ENCODE data around the gene IL36B. TPM values are rescaled to one million over a fixed set of nuclear protein-coding genes. Genes with fewer than 3 reads are reported as not detected.
"Not testable (repeated sequence)": the region's sequence is repeated elsewhere in the genome, so short reads cannot be mapped to it uniquely, and the experiment has no call there.

IL36B gene
- not detected in 2 replicates for total RNA-seq
- polyA plus RNA-seq, result not detected in 2 replicates

DNA sequence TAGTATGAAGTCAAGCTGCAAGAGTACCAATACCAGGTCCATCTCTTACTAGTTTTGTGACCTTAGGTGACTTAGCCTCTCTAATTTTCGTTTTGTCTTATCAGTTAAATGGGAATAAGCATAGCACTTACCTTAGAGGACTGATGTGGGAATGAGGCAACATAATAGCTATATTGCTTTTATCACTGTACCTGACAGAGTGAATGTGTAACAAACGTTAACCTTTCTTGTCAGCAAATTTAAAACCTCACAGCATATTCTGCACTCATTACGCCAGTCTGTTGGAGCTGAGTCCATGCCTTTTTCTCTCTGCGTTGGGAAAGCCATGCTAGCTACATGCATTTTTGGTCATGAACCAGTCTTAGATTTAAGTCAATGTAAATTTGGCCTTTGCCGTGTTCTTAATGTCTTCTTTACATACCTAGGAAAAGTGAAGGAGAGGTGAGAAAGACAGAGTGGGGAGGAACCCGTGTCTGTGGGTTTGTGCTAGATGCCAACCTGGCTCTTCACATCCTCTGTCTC, at the start of gene IL36B:
IL36B (minus strand) TSS at position 472 of the 522 bp plus-strand sequence.
- whole genome bisulfite sequencing (ENCODE audit: low lambda C conversion rate, missing lambda C conversion rate), result 72% methylated on average over 6 of the region's 6 CpGs
- no peak for TF ChIP-seq EZH2phosphoT487 (IDR thresholded peaks at IDR 0.05; ENCODE audit: low read depth, severe bottlenecking, unreplicated experiment)
- TF ChIP-seq, protein P1, sequence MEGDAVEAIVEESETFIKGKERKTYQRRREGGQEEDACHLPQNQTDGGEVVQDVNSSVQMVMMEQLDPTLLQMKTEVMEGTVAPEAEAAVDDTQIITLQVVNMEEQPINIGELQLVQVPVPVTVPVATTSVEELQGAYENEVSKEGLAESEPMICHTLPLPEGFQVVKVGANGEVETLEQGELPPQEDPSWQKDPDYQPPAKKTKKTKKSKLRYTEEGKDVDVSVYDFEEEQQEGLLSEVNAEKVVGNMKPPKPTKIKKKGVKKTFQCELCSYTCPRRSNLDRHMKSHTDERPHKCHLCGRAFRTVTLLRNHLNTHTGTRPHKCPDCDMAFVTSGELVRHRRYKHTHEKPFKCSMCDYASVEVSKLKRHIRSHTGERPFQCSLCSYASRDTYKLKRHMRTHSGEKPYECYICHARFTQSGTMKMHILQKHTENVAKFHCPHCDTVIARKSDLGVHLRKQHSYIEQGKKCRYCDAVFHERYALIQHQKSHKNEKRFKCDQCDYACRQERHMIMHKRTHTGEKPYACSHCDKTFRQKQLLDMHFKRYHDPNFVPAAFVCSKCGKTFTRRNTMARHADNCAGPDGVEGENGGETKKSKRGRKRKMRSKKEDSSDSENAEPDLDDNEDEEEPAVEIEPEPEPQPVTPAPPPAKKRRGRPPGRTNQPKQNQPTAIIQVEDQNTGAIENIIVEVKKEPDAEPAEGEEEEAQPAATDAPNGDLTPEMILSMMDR (IDR thresholded peaks at IDR 0.05; ENCODE audit: poor library complexity), result no peak
- TF ChIP-seq EZH2 (IDR thresholded peaks at IDR 0.05; ENCODE audit: borderline replicate concordance), result no peak
- H3K9me3 ChIP-seq (ENCODE audit: low read depth), result no peaks in the 10 kb centered on the region
- no peak for DNase-seq (ENCODE audit: low spot score)
- H3K4me1 ChIP-seq (ENCODE audit: insufficient read depth), result no peaks in the 10 kb centered on the region
- no peaks in the 10 kb centered on the region for H4K20me1 ChIP-seq (ENCODE audit: insufficient read depth, poor library complexity, severe bottlenecking)
- H2AFZ ChIP-seq, result no peak within 1 kb of the TSS
- no peaks in the 10 kb centered on the region for H3K79me2 ChIP-seq
- no peak within 1 kb of the TSS for H3K4me2 ChIP-seq
- H3K27ac ChIP-seq, result no peak within 1 kb of the TSS
- no peaks in the 10 kb centered on the region for H3K9me2 ChIP-seq (replicated peaks; ENCODE audit: insufficient read depth)
- H3K27me3 ChIP-seq, result no peaks in the 10 kb centered on the region
- no peak within 1 kb of the TSS for H3K4me3 ChIP-seq
- no peaks in the 10 kb centered on the region for H3K36me3 ChIP-seq (replicated peaks; ENCODE audit: insufficient read depth, low read depth)

DNA sequence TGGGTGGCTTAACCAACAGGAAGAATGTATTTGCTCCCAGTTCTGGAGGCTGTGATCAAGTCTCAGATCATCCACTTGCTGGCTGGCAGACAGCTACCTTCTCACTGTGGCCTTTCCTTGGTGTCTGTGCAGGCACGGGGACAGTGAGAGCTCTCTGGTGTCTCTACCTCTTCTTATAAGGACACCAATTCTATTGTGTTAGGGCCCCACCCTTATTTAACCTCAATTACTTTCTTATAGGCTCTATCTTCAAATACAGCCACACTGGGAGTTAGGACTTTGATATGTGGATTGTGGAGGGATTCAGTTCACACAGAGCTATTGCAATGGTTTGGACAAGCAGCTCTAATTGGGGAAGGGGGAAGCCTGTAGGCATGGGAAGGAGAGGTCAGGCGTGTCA, 49.5 kb upstream of the IL36B start:
- H4K20me1 ChIP-seq (ENCODE audit: insufficient read depth, poor library complexity, severe bottlenecking), result no peaks in the 10 kb centered on the region
- 95% methylated on average over 2 of the region's 2 CpGs for WGBS (ENCODE audit: low lambda C conversion rate, missing lambda C conversion rate)
- no peak overlapping the region for H3K4me3 ChIP-seq
- no peaks in the 10 kb centered on the region for H3K36me3 ChIP-seq (replicated peaks; ENCODE audit: insufficient read depth, low read depth)
- no peak for TF ChIP-seq EZH2 (IDR thresholded peaks at IDR 0.05; ENCODE audit: borderline replicate concordance)
- no peak overlapping the region for H2AFZ ChIP-seq
- H3K79me2 ChIP-seq, result no peaks in the 10 kb centered on the region
- no peaks in the 10 kb centered on the region for H3K4me1 ChIP-seq (ENCODE audit: insufficient read depth)
- H3K9me2 ChIP-seq (replicated peaks; ENCODE audit: insufficient read depth), result no peaks in the 10 kb centered on the region
- no peaks in the 10 kb centered on the region for H3K27me3 ChIP-seq
- H3K9me3 ChIP-seq (ENCODE audit: low read depth), result no peaks in the 10 kb centered on the region
- DNase-seq (ENCODE audit: low spot score), result no peak
- no peak overlapping the region for H3K4me2 ChIP-seq
- H3K27ac ChIP-seq, result no peak overlapping the region

DNA sequence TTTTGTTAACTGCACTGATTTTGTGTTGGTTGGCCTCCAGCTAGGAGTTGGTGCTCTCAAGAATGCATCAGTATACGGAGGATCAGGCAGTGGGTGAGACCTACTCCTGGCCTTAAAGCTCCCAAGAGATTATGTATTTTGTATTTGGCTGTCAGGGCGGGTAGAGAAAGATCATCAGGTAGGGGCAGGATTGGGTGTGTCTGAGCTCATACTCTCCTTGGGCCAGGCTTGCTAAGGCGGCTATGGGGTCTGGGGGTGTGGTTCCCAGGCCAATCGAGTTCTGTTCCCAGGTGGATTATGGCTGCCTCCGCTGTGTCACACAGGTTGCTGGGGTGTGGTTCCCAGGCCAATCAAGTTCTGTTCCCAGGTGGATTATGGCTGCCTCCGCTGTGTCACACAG, 45.9 kb upstream of the IL36B start:
- no peak overlapping the region for H3K27ac ChIP-seq
- WGBS (ENCODE audit: low lambda C conversion rate, missing lambda C conversion rate), result 97% methylated on average over 6 of the region's 6 CpGs
- DNase-seq (ENCODE audit: low spot score), result no peak

DNA sequence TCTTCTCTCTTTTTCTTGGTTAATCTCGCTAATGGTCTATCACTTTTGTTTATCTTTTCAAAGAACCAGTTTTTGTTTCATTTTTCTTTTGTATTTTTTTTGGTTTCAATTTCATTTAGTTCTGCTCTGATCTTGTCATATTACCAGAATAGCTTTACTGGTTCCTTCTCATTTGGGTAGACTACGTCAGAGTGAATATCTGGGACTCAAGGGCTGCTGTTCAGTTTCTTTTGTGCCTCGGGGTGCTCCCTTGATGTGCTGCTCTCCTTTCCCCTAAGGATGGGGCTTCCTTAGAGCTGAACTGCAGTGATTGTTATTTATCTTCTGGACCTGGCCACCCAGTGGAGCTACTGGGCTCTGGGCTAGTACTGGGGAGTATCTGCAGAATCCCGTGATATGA, 45.4 kb upstream of the IL36B start:
- no peaks in the 10 kb centered on the region for H3K4me1 ChIP-seq (ENCODE audit: insufficient read depth)
- H4K20me1 ChIP-seq (ENCODE audit: insufficient read depth, poor library complexity, severe bottlenecking), result no peaks in the 10 kb centered on the region
- no peaks in the 10 kb centered on the region for H3K79me2 ChIP-seq
- TF ChIP-seq EZH2phosphoT487 (IDR thresholded peaks at IDR 0.05; ENCODE audit: low read depth, severe bottlenecking, unreplicated experiment) (no peak), EZH2 (IDR thresholded peaks at IDR 0.05; ENCODE audit: borderline replicate concordance) (no peak)
- TF ChIP-seq, protein P1 (IDR thresholded peaks at IDR 0.05; ENCODE audit: poor library complexity), result no peak
- H3K27me3 ChIP-seq, result no peaks in the 10 kb centered on the region
- WGBS (ENCODE audit: low lambda C conversion rate, missing lambda C conversion rate), result 97% methylated on average over 4 of the region's 4 CpGs
- no peaks in the 10 kb centered on the region for H3K36me3 ChIP-seq (replicated peaks; ENCODE audit: insufficient read depth, low read depth)
- DNase-seq (ENCODE audit: low spot score), result no peak
- no peaks in the 10 kb centered on the region for H3K9me2 ChIP-seq (replicated peaks; ENCODE audit: insufficient read depth)
- no peak overlapping the region for H3K4me3 ChIP-seq
- no peaks in the 10 kb centered on the region for H3K9me3 ChIP-seq (ENCODE audit: low read depth)
- no peak overlapping the region for H3K4me2 ChIP-seq
- H3K27ac ChIP-seq, result no peak overlapping the region
- H2AFZ ChIP-seq, result no peak overlapping the region

More for the DNA sequence above, 45.9 kb upstream of the IL36B start:
- Histone ChIP-seq H2AFZ (no peak overlapping the region), H3K27me3 (no peaks in the 10 kb centered on the region), H4K20me1 (ENCODE audit: insufficient read depth, poor library complexity, severe bottlenecking) (no peaks in the 10 kb centered on the region), H3K4me2 (no peak overlapping the region), H3K4me3 (no peak overlapping the region), H3K79me2 (no peaks in the 10 kb centered on the region), H3K36me3 (replicated peaks; ENCODE audit: insufficient read depth, low read depth) (no peaks in the 10 kb centered on the region), H3K4me1 (ENCODE audit: insufficient read depth) (no peaks in the 10 kb centered on the region), H3K9me2 (replicated peaks; ENCODE audit: insufficient read depth) (no peaks in the 10 kb centered on the region), H3K9me3 (ENCODE audit: low read depth) (no peaks in the 10 kb centered on the region)
- TF ChIP-seq EZH2phosphoT487 (IDR thresholded peaks at IDR 0.05; ENCODE audit: low read depth, severe bottlenecking, unreplicated experiment), result no peak
- TF ChIP-seq EZH2 (IDR thresholded peaks at IDR 0.05; ENCODE audit: borderline replicate concordance), result no peak
- TF ChIP-seq, protein P1 (IDR thresholded peaks at IDR 0.05; ENCODE audit: poor library complexity), result no peak

DNA sequence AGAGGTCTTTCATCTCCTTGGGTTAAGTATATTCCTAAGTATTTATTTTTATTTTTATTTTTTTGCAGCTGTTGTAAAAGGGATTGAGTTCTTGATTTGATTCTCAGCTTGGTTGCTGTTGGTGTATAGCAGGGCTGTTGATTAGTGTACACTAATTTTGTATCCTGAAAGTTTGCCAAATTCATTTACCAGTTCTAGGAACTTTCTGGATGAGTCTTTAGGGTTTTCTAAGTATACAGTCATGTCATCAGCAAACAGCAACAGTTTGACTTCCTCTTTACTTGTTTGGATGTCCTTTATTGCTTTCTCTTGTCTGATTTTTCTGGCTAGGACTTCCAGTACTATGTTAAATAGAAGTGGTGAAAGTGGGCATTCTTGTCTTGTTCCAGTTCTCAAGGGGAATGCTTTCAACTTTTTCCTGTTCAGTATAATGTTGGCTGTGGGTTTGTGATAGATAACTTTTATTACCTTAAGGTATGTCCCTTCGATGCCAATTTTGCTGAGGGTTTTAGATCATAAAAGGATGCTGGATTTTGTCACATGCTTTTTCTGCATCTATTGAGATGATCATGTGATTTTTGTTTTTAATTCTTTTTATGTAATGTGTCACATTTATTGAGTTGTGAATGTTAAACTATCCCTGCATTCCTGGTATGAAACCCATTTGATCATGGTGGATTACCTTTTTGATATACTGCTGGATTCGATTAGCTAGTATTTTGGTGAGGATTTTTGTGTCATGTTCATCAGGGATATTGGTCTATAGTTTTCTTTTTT, 44.4 kb upstream of the IL36B start:
- H3K9me3 ChIP-seq (ENCODE audit: low read depth); DNase-seq (ENCODE audit: low spot score); H3K36me3 ChIP-seq (replicated peaks; ENCODE audit: insufficient read depth, low read depth); H3K79me2 ChIP-seq; H4K20me1 ChIP-seq (ENCODE audit: insufficient read depth, poor library complexity, severe bottlenecking); H3K9me2 ChIP-seq (replicated peaks; ENCODE audit: insufficient read depth); H2AFZ ChIP-seq; H3K4me3 ChIP-seq; H3K4me2 ChIP-seq; H3K27ac ChIP-seq; H3K4me1 ChIP-seq (ENCODE audit: insufficient read depth); H3K27me3 ChIP-seq: not testable (repeated sequence)
- 78% methylated on average over 2 of the region's 2 CpGs for WGBS (ENCODE audit: low lambda C conversion rate, missing lambda C conversion rate)

DNA sequence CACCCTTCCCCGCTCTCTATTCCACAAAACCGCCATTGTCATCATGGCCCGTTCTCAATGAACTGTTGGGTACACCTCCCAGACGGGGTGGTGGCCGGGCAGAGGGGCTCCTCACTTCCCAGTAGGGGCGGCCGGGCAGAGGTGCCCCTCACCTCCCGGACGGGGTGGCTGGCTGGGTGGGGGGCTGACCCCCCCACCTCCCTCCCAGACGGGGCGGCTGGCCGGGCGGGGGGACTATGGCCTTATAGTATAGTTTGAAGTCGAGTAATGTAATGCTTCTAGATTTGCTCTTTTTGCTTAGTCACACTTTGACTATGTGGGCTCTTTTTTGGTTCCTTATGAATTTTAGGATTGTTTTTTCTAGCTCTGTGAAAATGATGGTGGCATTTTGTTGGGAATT, 43.6 kb upstream of the IL36B start:
- WGBS (ENCODE audit: low lambda C conversion rate, missing lambda C conversion rate), result 96% methylated on average over 7 of the region's 14 CpGs
- not testable (repeated sequence) for H3K4me3 ChIP-seq; H3K9me3 ChIP-seq (ENCODE audit: low read depth); H2AFZ ChIP-seq; DNase-seq (ENCODE audit: low spot score); H3K9me2 ChIP-seq (replicated peaks; ENCODE audit: insufficient read depth); H3K79me2 ChIP-seq; H4K20me1 ChIP-seq (ENCODE audit: insufficient read depth, poor library complexity, severe bottlenecking); H3K27ac ChIP-seq; H3K4me2 ChIP-seq; H3K27me3 ChIP-seq; H3K4me1 ChIP-seq (ENCODE audit: insufficient read depth); H3K36me3 ChIP-seq (replicated peaks; ENCODE audit: insufficient read depth, low read depth)

All from hepatocyte (in vitro differentiated cells).